WTC11 (cell line): ENCODE results near the gene CACNA1C.

Experiments
- CREB1 ChIP-seq: sonication (generic); formaldehyde crosslinking; IDR thresholded peaks from 2 replicates; pipeline ENCODE4 v1.8.0; 2023; ENCODE audit warnings: mild to moderate bottlenecking, missing genetic modification reagents
- CTCF ChIP-seq: fragments of 200-600 bp; IDR thresholded peaks from 2 replicates; pipeline ENCODE4 v1.8.0; 2022; ENCODE audit warnings: antibody characterized with exemption
- NFE2L1 ChIP-seq: sonication (generic); formaldehyde crosslinking; IDR thresholded peaks from 2 replicates; pipeline ENCODE4 v1.8.1; 2023; ENCODE audit warnings: missing genetic modification reagents

- no peak for TF ChIP-seq CREB1 (CRISPR knock-in tag)
- TF ChIP-seq NFE2L1 (CRISPR knock-in tag) = no peak
- no peak for TF ChIP-seq CTCF
Observed at GRCh38 chr12:2023365-2023764, 29.4 kb upstream of the CACNA1C start.
